GM21360 (cell line): Measurements from ENCODE around the gene LRRC36.
"Not testable (repeated sequence)": the region's sequence is repeated elsewhere in the genome, so short reads cannot be mapped to it uniquely, and the experiment has no call there.

Experiments used
- ATAC-seq: cut with Tn5 transposase; IDR thresholded peaks from one replicate; pipeline ENCODE4 v1.9.1; 2021; ENCODE audit warnings: mild to moderate bottlenecking, moderate library complexity; ENCODE audit not compliant: unreplicated experiment

LRRC36 gene

GRCh38 chr16:67339453-67339852 is 12.8 kb downstream of the LRRC36 start:
- no peak for ATAC-seq

- ATAC-seq, result no peak
Measured at GRCh38 chr16:67341250-67341649, 14.6 kb downstream of the LRRC36 start.

- no peak for ATAC-seq
Measured at GRCh38 chr16:67342616-67343015, 16.0 kb downstream of the LRRC36 start.

- ATAC-seq, result no peak
Measured at GRCh38 chr16:67345401-67345800, 18.8 kb downstream of the LRRC36 start.

- ATAC-seq, result no peak
Measured at GRCh38 chr16:67346341-67346740, 19.7 kb downstream of the LRRC36 start.

GRCh38 chr16:67349172-67349571 is 22.6 kb downstream of the LRRC36 start:
- no peak for ATAC-seq

GRCh38 chr16:67350324-67350723 is 23.7 kb downstream of the LRRC36 start:
- no peak for ATAC-seq

GRCh38 chr16:67352463-67352862 is 25.8 kb downstream of the LRRC36 start:
- not testable (repeated sequence) for ATAC-seq

- no peak for ATAC-seq
Measured at GRCh38 chr16:67356396-67356795, 29.8 kb downstream of the LRRC36 start.

- ATAC-seq, result no peak
Measured at GRCh38 chr16:67357561-67357960, 30.9 kb downstream of the LRRC36 start.

GRCh38 chr16:67359540-67360269 is 33.1 kb downstream of the LRRC36 start:
- not testable (repeated sequence) for ATAC-seq

GRCh38 chr16:67361038-67361437 is 34.4 kb downstream of the LRRC36 start:
- no peak for ATAC-seq

GRCh38 chr16:67364600-67365235 is 38.1 kb downstream of the LRRC36 start:
- no peak for ATAC-seq

- no peak for ATAC-seq
Measured at GRCh38 chr16:67370661-67371060, 44.0 kb downstream of the LRRC36 start.

- ATAC-seq, result no peak
Measured at GRCh38 chr16:67372664-67373063, 46.0 kb downstream of the LRRC36 start.

GRCh38 chr16:67376012-67376411 is 49.4 kb downstream of the LRRC36 start:
- ATAC-seq, result not testable (repeated sequence)

- ATAC-seq, result no peak
Measured at GRCh38 chr16:67378642-67379041, 52.0 kb downstream of the LRRC36 start.

GRCh38 chr16:67383284-67383683 is 56.7 kb downstream of the LRRC36 start:
- ATAC-seq, result no peak

- no peak for ATAC-seq
Measured at GRCh38 chr16:67384778-67385510, 58.3 kb downstream of the LRRC36 start.

- ATAC-seq, result no peak
Measured at GRCh38 chr16:67386861-67387455, 60.3 kb downstream of the LRRC36 start.

- ATAC-seq, result no peak
Measured at GRCh38 chr16:67387479-67388079, 61.0 kb downstream of the LRRC36 start.
